ENCODE results near the gene SMARCA1. TPM values are rescaled to one million over a fixed set of nuclear protein-coding genes. Genes with fewer than 3 reads are reported as not detected.
A peak's percentile ranks its signal among the peaks of the same experiment; 100 is the strongest.

Gene SMARCA1
- total RNA-seq, 1 donor from 2014 or later = 123 TPM

GRCh38 chrX:129497146-129497843, 26.0 kb downstream of the SMARCA1 start:
- Mint-ChIP-seq H3K4me3 (ENCODE audit: unreplicated experiment) (no peak overlapping the region), H3K9me3 (ENCODE audit: low read depth) (no peaks in the 10 kb centered on the region), H3K36me3 (ENCODE audit: low read depth) (peaks cover 30% of the 10 kb centered on the region), H3K4me1 (ENCODE audit: low read depth) (peaks cover 19% of the 10 kb centered on the region), H3K27ac (ENCODE audit: unreplicated experiment) (peak overlapping the region; percentile 25), H3K27me3 (ENCODE audit: low read depth) (no peaks in the 10 kb centered on the region)
- TF ChIP-seq CTCF (IDR thresholded peaks at IDR 0.05) = no peak
- no peak for DNase-seq (ENCODE audit: low spot score)

GRCh38 chrX:129496625-129497024, 26.7 kb downstream of the SMARCA1 start:
- peaks cover 19% of the 10 kb centered on the region for H3K4me1 Mint-ChIP-seq (ENCODE audit: low read depth)
- H3K27me3 Mint-ChIP-seq (ENCODE audit: low read depth) = no peaks in the 10 kb centered on the region
- H3K36me3 Mint-ChIP-seq (ENCODE audit: low read depth) = peaks cover 25% of the 10 kb centered on the region
- H3K9me3 Mint-ChIP-seq (ENCODE audit: low read depth) = no peaks in the 10 kb centered on the region
- DNase-seq (ENCODE audit: low spot score) = no peak
- H3K27ac Mint-ChIP-seq (ENCODE audit: unreplicated experiment) = peak overlapping the region; percentile 76
- H3K4me3 Mint-ChIP-seq (ENCODE audit: unreplicated experiment) = no peak overlapping the region
- no peak for TF ChIP-seq CTCF (IDR thresholded peaks at IDR 0.05)

- no peak overlapping the region for H3K4me3 Mint-ChIP-seq (ENCODE audit: unreplicated experiment)
- no peak for DNase-seq (ENCODE audit: low spot score)
- H3K36me3 Mint-ChIP-seq (ENCODE audit: low read depth) = peaks cover 28% of the 10 kb centered on the region
- H3K4me1 Mint-ChIP-seq (ENCODE audit: low read depth) = peaks cover 19% of the 10 kb centered on the region
- H3K27me3 Mint-ChIP-seq (ENCODE audit: low read depth) = no peaks in the 10 kb centered on the region
- peak overlapping the region; percentile 76 for H3K27ac Mint-ChIP-seq (ENCODE audit: unreplicated experiment)
- no peak for TF ChIP-seq CTCF (IDR thresholded peaks at IDR 0.05)
- no peaks in the 10 kb centered on the region for H3K9me3 Mint-ChIP-seq (ENCODE audit: low read depth)
Observed at GRCh38 chrX:129495900-129496299, 27.4 kb downstream of the SMARCA1 start.

- TF ChIP-seq CTCF (IDR thresholded peaks at IDR 0.05) = no peak
- H3K27ac Mint-ChIP-seq (ENCODE audit: unreplicated experiment) = no peak overlapping the region
- peaks cover 32% of the 10 kb centered on the region for H3K36me3 Mint-ChIP-seq (ENCODE audit: low read depth)
- DNase-seq (ENCODE audit: low spot score) = no peak
- H3K4me3 Mint-ChIP-seq (ENCODE audit: unreplicated experiment) = no peak overlapping the region
- peaks cover 19% of the 10 kb centered on the region for H3K4me1 Mint-ChIP-seq (ENCODE audit: low read depth)
- H3K27me3 Mint-ChIP-seq (ENCODE audit: low read depth) = no peaks in the 10 kb centered on the region
- H3K9me3 Mint-ChIP-seq (ENCODE audit: low read depth) = no peaks in the 10 kb centered on the region
Observed at GRCh38 chrX:129494887-129495286, 28.4 kb downstream of the SMARCA1 start.

GRCh38 chrX:129493643-129494042, 29.6 kb downstream of the SMARCA1 start:
- Mint-ChIP-seq H3K27ac (ENCODE audit: unreplicated experiment) (peak overlapping the region; percentile 0), H3K36me3 (ENCODE audit: low read depth) (peaks cover 31% of the 10 kb centered on the region)

More at GRCh38 chrX:129493643-129494042, 29.6 kb downstream of the SMARCA1 start:
- Mint-ChIP-seq H3K27me3 (ENCODE audit: low read depth) (no peaks in the 10 kb centered on the region), H3K9me3 (ENCODE audit: low read depth) (no peaks in the 10 kb centered on the region), H3K4me1 (ENCODE audit: low read depth) (peaks cover 19% of the 10 kb centered on the region), H3K4me3 (ENCODE audit: unreplicated experiment) (no peak overlapping the region)
- DNase-seq (ENCODE audit: low spot score) = no peak
- no peak for TF ChIP-seq CTCF (IDR thresholded peaks at IDR 0.05)

Data from chondrocyte (in vitro differentiated cells).